GM19468 (cell line): ENCODE measurements around the gene ZNRF4.
"Not testable (repeated sequence)": the region's sequence is repeated elsewhere in the genome, so short reads cannot be mapped to it uniquely, and the experiment has no call there.

Experiments
- ATAC-seq: cut with Tn5 transposase; IDR thresholded peaks from one replicate; pipeline ENCODE4 v1.9.1; 2021; ENCODE audit warnings: mild to moderate bottlenecking, moderate library complexity, moderate number of reproducible peaks; ENCODE audit not compliant: unreplicated experiment; ENCODE audit errors: extremely low read depth

ZNRF4 gene

DNA sequence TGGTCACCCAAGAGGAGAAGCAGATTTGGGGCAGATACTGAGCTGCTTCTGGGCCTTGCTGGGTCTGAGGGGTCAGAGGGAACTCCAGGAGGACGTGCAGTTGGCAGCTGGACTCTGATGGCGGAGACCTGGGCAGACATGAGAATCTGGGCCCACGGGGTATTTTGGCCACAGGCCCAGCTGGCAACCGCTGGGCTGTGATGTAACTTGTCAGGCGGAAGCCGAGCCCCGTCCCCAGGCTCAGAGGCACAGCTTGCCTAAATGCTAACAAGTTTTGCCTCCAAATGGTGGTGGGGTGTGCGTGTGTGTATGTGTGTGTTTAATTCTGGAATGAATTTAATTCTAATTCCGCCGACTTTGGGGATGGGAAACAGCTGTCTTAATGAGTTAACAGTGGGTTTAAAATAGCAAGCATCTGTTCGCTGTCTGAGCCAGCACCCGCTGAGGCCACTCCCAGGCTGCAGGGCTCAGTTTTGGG lies 11.6 kb downstream of the ZNRF4 start:
- ATAC-seq, result no peak

DNA sequence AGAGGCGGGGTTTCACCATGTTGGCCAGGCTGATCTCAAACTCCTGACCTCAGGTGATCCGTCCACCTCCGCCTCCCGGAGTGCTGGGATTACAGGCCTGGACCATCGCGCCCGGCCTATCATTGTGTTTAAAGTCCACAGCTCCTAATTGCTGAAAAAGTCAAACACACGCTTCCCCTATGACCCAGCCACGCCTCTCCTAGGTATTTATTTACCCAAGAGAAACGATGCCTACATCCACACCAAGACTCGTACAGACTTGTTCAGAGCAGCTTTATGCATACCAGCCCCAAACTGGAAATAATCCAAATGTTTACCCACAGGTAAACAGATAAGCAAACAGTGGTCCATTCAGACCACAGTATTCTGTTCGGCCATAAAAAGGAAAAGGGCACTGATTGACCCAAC lies 15.1 kb downstream of the ZNRF4 start:
- ATAC-seq, result no peak

DNA sequence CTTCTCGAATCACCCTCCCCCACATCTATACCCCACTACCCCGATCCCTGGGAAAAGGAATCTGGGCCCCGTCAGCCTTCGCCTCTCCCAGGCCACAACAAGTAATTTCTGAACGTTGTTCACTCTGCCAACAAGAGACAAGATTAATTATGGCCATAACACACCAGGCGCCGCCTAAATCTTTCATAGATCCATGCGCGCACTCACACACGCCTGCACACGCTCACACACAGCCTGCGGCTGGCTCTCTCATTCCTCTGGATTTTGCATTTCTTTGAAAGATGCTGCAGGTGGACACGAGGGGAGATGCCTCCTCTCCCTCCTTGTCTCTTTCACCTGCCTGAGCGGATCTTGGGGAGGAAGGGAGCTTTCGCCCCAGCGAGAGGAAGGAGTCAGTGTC lies 17.1 kb downstream of the ZNRF4 start:
- ATAC-seq, result no peak

- ATAC-seq, result no peak
Measured at GRCh38 chr19:5473646-5474045, 18.4 kb downstream of the ZNRF4 start.

DNA sequence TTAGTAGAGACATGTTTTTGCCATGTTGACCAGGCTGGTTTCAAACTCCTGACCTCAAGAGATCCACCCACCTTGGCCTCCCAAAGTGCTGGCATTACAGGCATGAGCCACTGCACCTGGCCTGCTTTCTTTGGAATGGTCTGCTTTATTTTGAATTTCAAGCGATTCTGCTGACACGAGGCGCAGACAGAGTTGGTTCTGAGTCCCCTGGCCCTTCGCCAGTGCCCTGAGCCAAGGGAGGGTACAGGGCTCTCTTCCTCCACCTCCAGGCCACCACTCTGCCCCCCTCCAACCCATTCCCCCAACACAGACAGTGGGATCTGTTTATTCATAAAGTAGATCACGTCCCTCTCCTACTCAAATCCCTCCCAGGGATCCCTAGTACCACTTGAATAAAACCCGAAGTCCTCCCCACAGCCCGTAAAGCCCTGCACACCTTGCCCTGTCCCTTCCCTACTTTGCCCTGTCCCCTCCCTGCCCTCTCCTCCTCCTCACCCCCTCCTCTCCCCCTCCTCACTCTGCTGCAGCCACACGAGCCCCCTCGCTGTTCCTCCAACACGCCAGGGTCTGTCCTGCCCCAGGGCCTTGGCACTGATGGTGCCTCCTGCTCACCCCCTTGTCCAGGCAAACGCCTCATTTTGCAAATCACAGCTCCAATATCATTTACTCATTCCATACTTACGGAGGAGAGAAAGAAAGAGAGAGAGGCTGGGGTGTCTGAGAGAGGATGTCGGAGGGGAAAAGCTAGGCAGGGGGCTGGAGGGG lies 22.4 kb downstream of the ZNRF4 start:
- no peak for ATAC-seq

DNA sequence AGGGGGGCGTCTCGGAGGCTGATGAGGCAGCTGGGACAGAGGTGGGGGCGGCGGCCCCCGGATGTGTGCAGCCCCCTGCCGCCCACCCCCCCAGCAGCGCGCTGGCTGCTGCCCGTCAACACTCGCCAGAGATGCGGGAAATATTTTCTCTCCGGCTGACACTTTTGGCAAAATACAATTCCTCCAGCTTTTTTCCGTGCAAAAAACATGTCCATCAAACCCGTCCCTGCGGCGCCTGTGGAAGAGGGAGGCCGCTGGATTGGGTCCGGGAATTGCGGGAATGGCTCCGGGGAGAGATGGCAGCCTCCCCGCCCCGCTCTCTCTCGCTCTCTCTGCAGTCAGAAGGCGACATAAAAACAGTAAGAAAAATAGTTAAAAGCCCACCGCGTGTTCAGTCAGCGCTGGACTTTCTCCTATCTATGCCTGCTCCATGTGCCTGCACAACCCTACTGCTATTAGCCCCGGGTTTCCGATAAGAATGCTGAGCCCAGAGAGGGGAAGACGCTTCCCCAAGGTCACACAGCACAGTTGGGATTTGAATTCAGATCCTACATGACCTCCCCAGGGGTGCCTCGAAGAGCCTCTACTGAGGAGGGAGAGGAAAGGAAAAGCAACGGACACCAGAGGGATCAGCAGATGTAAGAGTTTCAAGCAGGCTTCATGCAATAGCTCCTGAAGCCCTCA lies 23.2 kb downstream of the ZNRF4 start:
- no peak for ATAC-seq

GRCh38 chr19:5478925-5479588 lies 23.8 kb downstream of the ZNRF4 start:
- ATAC-seq, result no peak

DNA sequence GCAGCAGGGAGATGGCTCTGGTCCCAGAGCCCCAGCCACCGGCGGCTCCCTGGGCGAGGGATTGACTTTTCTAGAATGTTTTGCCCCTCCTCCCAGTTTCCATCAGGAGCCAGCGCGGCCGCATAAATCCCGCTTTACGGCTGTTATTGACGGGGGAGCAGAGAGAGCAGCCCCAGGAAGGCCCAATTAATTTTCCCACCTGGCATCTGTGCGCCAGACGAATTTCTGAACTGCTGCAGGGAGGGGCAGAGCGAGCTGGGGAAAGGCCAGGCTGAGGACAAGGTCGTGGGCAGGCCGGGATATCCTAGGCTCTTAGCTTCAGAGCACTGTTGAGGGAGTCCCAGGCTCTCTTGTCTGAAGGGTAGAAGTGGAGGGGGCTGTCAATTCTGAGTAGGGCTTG lies 24.7 kb downstream of the ZNRF4 start:
- no peak for ATAC-seq

- ATAC-seq, result no peak
Measured at GRCh38 chr19:5480427-5480836, 25.2 kb downstream of the ZNRF4 start.

DNA sequence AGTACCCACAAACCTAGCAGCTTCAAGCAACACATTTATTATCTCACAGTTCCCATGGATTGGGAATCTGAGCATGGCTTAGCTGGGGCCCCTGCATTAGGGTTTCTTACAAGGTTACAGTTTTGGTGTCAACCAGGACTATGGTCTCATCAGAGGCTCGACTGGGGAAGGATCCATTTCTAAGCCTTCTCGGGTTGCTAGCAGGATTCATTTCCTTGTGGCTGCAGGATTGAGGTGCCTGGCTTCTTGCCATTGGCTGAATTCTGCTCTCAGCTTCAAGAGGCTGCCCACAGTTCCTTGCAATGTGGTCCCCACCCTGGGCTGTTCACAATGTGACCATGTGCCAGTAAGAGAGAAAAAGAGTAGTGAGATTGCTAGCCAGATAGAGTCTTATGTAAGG lies 26.7 kb downstream of the ZNRF4 start:
- no peak for ATAC-seq

DNA sequence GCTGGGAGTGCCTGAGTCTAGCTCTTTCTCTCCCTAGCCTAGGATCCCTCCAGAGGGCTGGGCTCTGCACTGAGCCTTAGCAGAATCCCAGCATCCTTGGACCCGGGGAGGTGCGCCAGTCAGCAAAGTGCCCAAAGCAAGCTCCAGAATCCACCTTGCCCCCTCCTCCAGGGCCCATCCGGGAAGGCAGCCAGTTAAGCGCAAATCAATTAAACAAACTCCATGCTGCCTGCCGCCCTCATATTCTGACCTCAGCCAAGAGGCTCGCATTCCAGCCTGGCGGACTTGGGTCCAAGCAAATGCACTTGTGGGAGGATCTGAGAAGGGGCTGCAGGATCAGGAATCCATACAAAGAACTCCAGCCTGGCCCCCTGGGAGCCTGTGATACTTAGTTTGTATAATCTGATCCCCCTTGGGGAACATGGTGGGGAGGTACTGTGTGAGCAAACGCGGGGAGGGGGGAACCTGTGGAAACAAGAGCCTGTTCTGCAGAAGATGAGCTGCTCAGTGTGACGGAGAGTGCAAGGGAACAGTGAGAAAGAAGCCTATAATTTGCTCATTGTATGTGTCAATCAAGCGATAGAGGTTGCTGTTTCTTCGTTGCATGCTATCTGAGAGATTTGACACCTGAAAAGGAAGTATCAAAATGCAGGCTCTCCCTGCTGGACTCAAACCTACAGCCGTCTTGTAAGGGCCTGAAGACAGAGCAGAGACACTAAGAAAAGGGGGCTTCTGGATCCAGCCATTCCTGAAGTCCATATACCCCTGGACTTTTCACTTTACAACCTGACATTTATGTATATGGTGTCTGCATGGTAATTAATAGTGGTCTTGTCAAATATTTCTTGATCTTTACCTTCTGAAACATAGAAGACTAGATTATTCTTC lies 29.4 kb downstream of the ZNRF4 start:
- no peak for ATAC-seq

GRCh38 chr19:5485286-5485636 lies 30.0 kb downstream of the ZNRF4 start:
- no peak for ATAC-seq

- not testable (repeated sequence) for ATAC-seq
Measured at GRCh38 chr19:5485658-5486057, 30.4 kb downstream of the ZNRF4 start.

DNA sequence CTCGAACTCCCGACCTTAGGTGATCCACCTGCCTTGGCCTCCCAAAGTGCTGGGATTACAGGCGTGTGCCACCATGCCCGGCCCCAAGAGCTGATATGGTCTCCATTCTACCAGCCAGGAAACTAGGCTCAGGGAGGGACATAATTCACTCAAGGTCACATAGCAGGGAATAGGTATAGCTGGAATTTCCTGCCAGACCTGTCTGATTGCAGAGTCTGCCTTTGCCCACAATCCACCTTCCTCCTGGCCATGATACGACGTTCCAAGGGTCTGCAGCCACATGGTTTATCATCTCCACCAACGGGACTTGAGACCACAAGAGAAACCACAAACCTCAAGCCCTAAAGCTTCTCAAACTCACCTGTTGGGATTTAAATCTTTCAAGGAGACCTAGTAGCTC lies 32.0 kb downstream of the ZNRF4 start:
- no peak for ATAC-seq

- no peak for ATAC-seq
Measured at GRCh38 chr19:5489551-5489950, 34.3 kb downstream of the ZNRF4 start.

DNA sequence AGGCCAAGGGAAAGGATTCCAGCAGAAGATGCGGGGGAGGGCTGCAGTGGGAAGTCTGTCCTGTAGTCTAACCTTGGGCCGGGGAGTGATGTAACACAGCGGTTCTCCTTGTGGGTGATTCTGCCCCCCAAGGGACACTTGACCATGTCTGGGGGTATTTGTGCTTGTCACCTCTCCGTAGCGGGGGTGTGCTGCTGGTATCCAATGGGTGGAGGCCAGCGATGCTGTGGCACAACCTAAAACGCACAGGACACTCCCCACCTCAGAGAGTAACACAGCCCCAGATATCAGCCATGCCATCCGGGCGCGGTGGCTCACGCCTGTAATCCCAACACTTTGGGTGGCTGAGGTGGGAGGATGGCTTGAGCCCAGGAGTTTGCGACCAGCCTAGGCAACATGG lies 36.3 kb downstream of the ZNRF4 start:
- ATAC-seq, result no peak

GRCh38 chr19:5492281-5492634 lies 37.0 kb downstream of the ZNRF4 start:
- ATAC-seq, result no peak

GRCh38 chr19:5492635-5493409 lies 37.6 kb downstream of the ZNRF4 start:
- ATAC-seq, result no peak

- no peak for ATAC-seq
Measured at GRCh38 chr19:5494773-5495172, 39.6 kb downstream of the ZNRF4 start.

GRCh38 chr19:5495792-5496191 lies 40.6 kb downstream of the ZNRF4 start:
- ATAC-seq, result no peak
